CD4-positive, alpha-beta memory T cell (primary cell): ENCODE data around the gene VPS13D. TPM values are rescaled to one million over a fixed set of nuclear protein-coding genes. Genes with fewer than 3 reads are reported as not detected.
A peak's percentile ranks its signal among the peaks of the same experiment; 100 is the strongest.

Experiments used
- CTCF ChIA-PET: fragments of 350-600 bp; sonication (Branson Sonifier 250); formaldehyde crosslinking; loops from one replicate; lab custom pipeline; 2021; ENCODE audit warnings: inconsistent platforms; ENCODE audit not compliant: partially characterized antibody; lab: Charles Lee
- POLR2A ChIA-PET: fragments of 350-600 bp; sonication (Branson Sonifier 250); formaldehyde crosslinking; loops from one replicate; lab custom pipeline; 2021; ENCODE audit not compliant: partially characterized antibody; lab: Charles Lee
- DNase-seq, 5 donors: peaks; one replicate each; pipeline versions ENCODE4 v3.0.0 to v3.0.0-alpha.2; 2020 to 2022; ENCODE audit warnings: mixed read lengths in 1 of 5
- H3K27ac ChIP-seq: one replicate; pipeline ENCODE4 v1.7.0; 2013; ENCODE audit warnings: low read depth, low read length
- H3K27me3 ChIP-seq: 2 replicates; pipeline ENCODE4 v1.7.0; 2013; ENCODE audit warnings: mild to moderate bottlenecking, low read length, moderate library complexity; ENCODE audit not compliant: insufficient read depth
- H3K36me3 ChIP-seq: 2 replicates; pipeline ENCODE4 v1.7.0; 2013; ENCODE audit warnings: mild to moderate bottlenecking, low read length, moderate library complexity; ENCODE audit not compliant: insufficient read depth
- H3K4me1 ChIP-seq: 2 replicates; pipeline ENCODE4 v1.7.0; 2013; ENCODE audit warnings: mild to moderate bottlenecking, low read length, moderate library complexity; ENCODE audit not compliant: insufficient read depth
- H3K4me3 ChIP-seq, 2 donors: one replicate each; pipeline ENCODE4 v1.7.0; 2013; ENCODE audit warnings: low read length in 2 of 2, mild to moderate bottlenecking in 1 of 2
- H3K9me3 ChIP-seq, 2 donors: one replicate each; pipeline ENCODE4 v1.7.0; 2013; ENCODE audit warnings: low read length in 2 of 2, control low read depth in 1 of 2; ENCODE audit not compliant: control insufficient read depth in 1 of 2
- H3K27ac Mint-ChIP-seq, 7 donors: one replicate each; pipeline ENCODE4 v1.8.0; 2020 to 2021; ENCODE audit warnings: mixed read lengths in 7 of 7, mild to moderate bottlenecking in 6 of 7, inconsistent platforms in 3 of 7, moderate library complexity in 3 of 7
- H3K27me3 Mint-ChIP-seq, 2 donors: one replicate each; pipeline ENCODE4 v1.8.0; 2020 to 2021; ENCODE audit warnings: mixed read lengths in 2 of 2
- H3K36me3 Mint-ChIP-seq, 2 donors: one replicate each; pipeline ENCODE4 v1.8.0; 2020 to 2021; ENCODE audit warnings: mixed read lengths in 2 of 2, inconsistent platforms in 1 of 2, mild to moderate bottlenecking in 1 of 2
- H3K4me1 Mint-ChIP-seq, 4 donors: one replicate each; pipeline ENCODE4 v1.8.0; 2020 to 2021; ENCODE audit warnings: mixed read lengths in 4 of 4, mild to moderate bottlenecking in 1 of 4
- H3K4me3 Mint-ChIP-seq, 8 donors: one replicate each; pipeline ENCODE4 v1.8.0; 2020 to 2021; ENCODE audit warnings: mixed read lengths in 8 of 8, mild to moderate bottlenecking in 7 of 8, moderate library complexity in 6 of 8, inconsistent platforms in 3 of 8
- H3K9me3 Mint-ChIP-seq, 8 donors: one replicate each; pipeline ENCODE4 v1.8.0; 2020 to 2021; ENCODE audit warnings: mixed read lengths in 8 of 8, mild to moderate bottlenecking in 5 of 8, inconsistent platforms in 3 of 8, moderate library complexity in 1 of 8
- intact Hi-C: fragments of 100-400 bp; cut with micrococcal nuclease; formaldehyde crosslinking; loops from one replicate; pipeline ENCODE4 v1.15.1; 2023
- polyA plus RNA-seq, 2 donors: library from polyadenylated mRNA; unstranded; fragments of 300-500 nt; fragmentation: Illumina TruSeq; gene quantifications; one replicate each; pipeline ENCODE4 v1.2.3, GENCODE V29; 2021
- total RNA-seq, 2 experiments: library from RNA; stranded (reverse); gene quantifications; one replicate each; pipeline ENCODE4 v1.2.3, GENCODE V29; 2021

Gene VPS13D
- total and polyA plus RNA-seq, 4 experiments from 2014 or later, result 10.2 to 96.3 (median 52.5) TPM

GRCh38 chr1:12433323-12434053, 203.7 kb downstream of the VPS13D start:
- ChIA-PET CTCF (interaction anchor here (1.1 to 2.5 kb wide), 6 partner anchors 10 to 225 kb away, joined by 3 to 8 read pairs (median 4); no protein-coding TSS in a partner anchor), POLR2A (interaction anchor here (0.8 to 7.6 kb wide), 13 partner anchors 10 to 185 kb away, joined by 3 to 74 read pairs (median 4); partner anchors contain the start of gene DHRS3)
- Mint-ChIP-seq H3K4me3 (peak overlapping the region in 7 of 8 donors; percentile 42 to 83 (median 76)), H3K27ac (peak overlapping the region; percentile 83 to 94 (median 90)), H3K27me3 (no peaks in the 10 kb centered on the region), H3K36me3 (peaks cover 17 to 24% of the 10 kb centered on the region in 2 donors), H3K9me3 (peaks cover 0 to 4% (median 0%) of the 10 kb centered on the region in 8 donors), H3K4me1 (peaks cover 44 to 71% (median 50%) of the 10 kb centered on the region in 4 donors)
- Histone ChIP-seq H3K9me3 (no peaks in the 10 kb centered on the region), H3K4me3 (no peak overlapping the region), H3K36me3 (no peaks in the 10 kb centered on the region), H3K27ac (no peak overlapping the region), H3K4me1 (peaks cover 52% of the 10 kb centered on the region), H3K27me3 (no peaks in the 10 kb centered on the region)
- peak in 2 of 5 donors; percentile 7 to 14 for DNase-seq
- intact Hi-C loops, result loop anchor here (2.0 to 5.0 kb wide), 3 partner anchors 15 to 77 kb away; no protein-coding TSS in a partner anchor

GRCh38 chr1:12434174-12434573, 204.3 kb downstream of the VPS13D start:
- intact Hi-C loops, result loop anchor here (2.0 to 5.0 kb wide), 3 partner anchors 15 to 77 kb away; no protein-coding TSS in a partner anchor
- Mint-ChIP-seq H3K4me1 (peaks cover 47 to 78% (median 57%) of the 10 kb centered on the region in 4 donors), H3K4me3 (peak overlapping the region in 7 of 8 donors; percentile 42 to 83 (median 78)), H3K27ac (peak overlapping the region; percentile 83 to 94 (median 90)), H3K36me3 (peaks cover 17 to 24% of the 10 kb centered on the region in 2 donors), H3K27me3 (no peaks in the 10 kb centered on the region), H3K9me3 (peaks cover 0 to 6% (median 0%) of the 10 kb centered on the region in 8 donors)
- Histone ChIP-seq H3K4me3 (peak overlapping the region in 1 of 2 donors; percentile 9), H3K27me3 (no peaks in the 10 kb centered on the region), H3K4me1 (peaks cover 59% of the 10 kb centered on the region), H3K27ac (peak overlapping the region; percentile 4), H3K9me3 (no peaks in the 10 kb centered on the region), H3K36me3 (no peaks in the 10 kb centered on the region)
- POLR2A ChIA-PET, result interaction anchor here (0.7 to 7.6 kb wide), 12 partner anchors 15 to 184 kb away, joined by 3 to 74 read pairs (median 4); partner anchors contain the start of gene DHRS3
- peak; percentile 29 to 74 (median 41) for DNase-seq
- CTCF ChIA-PET, result interaction anchor here (1.1 to 2.5 kb wide), 6 partner anchors 11 to 225 kb away, joined by 3 to 8 read pairs (median 4); no protein-coding TSS in a partner anchor

GRCh38 chr1:12434686-12435085, 204.9 kb downstream of the VPS13D start:
- intact Hi-C loops, result loop anchor here (2.0 to 5.0 kb wide), 4 partner anchors 14 to 76 kb away; no protein-coding TSS in a partner anchor
- H3K36me3 ChIP-seq, result no peaks in the 10 kb centered on the region
- H3K27ac ChIP-seq, result peak overlapping the region; percentile 4
- no peaks in the 10 kb centered on the region for H3K27me3 ChIP-seq
- H3K9me3 Mint-ChIP-seq, result peaks cover 0 to 6% (median 0%) of the 10 kb centered on the region in 8 donors
- no peak for DNase-seq
- peaks cover 52 to 83% (median 62%) of the 10 kb centered on the region in 4 donors for H3K4me1 Mint-ChIP-seq
- peak overlapping the region in 1 of 2 donors; percentile 9 for H3K4me3 ChIP-seq
- peak overlapping the region; percentile 5 to 83 (median 77) for H3K4me3 Mint-ChIP-seq
- H3K9me3 ChIP-seq, result no peaks in the 10 kb centered on the region
- CTCF ChIA-PET, result interaction anchor here (1.1 to 2.5 kb wide), 5 partner anchors 11 to 224 kb away, joined by 3 to 8 read pairs (median 4); no protein-coding TSS in a partner anchor
- POLR2A ChIA-PET, result interaction anchor here (0.7 to 7.6 kb wide), 13 partner anchors 10 to 184 kb away, joined by 3 to 74 read pairs (median 4); partner anchors contain the start of gene DHRS3
- H3K27me3 Mint-ChIP-seq, result no peaks in the 10 kb centered on the region
- H3K4me1 ChIP-seq, result peaks cover 64% of the 10 kb centered on the region
- peak overlapping the region; percentile 83 to 94 (median 90) for H3K27ac Mint-ChIP-seq
- peaks cover 19 to 24% of the 10 kb centered on the region in 2 donors for H3K36me3 Mint-ChIP-seq

- intact Hi-C loops, result loop anchor here (2.0 to 5.0 kb wide), 3 partner anchors 13 to 75 kb away; no protein-coding TSS in a partner anchor
- Histone ChIP-seq H3K9me3 (no peaks in the 10 kb centered on the region), H3K4me3 (no peak overlapping the region), H3K36me3 (no peaks in the 10 kb centered on the region), H3K27ac (peak overlapping the region; percentile 19), H3K27me3 (no peaks in the 10 kb centered on the region), H3K4me1 (peaks cover 71% of the 10 kb centered on the region)
- peaks cover 26% of the 10 kb centered on the region in 2 donors for H3K36me3 Mint-ChIP-seq
- ChIA-PET POLR2A (interaction anchor here (0.6 to 7.6 kb wide), 10 partner anchors 11 to 182 kb away, joined by 3 to 74 read pairs (median 14); partner anchors contain the start of gene DHRS3), CTCF (interaction anchor here (1.0 to 2.5 kb wide), 3 partner anchors 13 to 42 kb away, joined by 3 to 8 read pairs (median 3); no protein-coding TSS in a partner anchor)
- peak overlapping the region in 7 of 8 donors; percentile 11 to 82 (median 65) for H3K4me3 Mint-ChIP-seq
- peaks cover 58 to 86% (median 69%) of the 10 kb centered on the region in 4 donors for H3K4me1 Mint-ChIP-seq
- DNase-seq, result peak in 1 of 5 donors; percentile 8
- peak overlapping the region; percentile 31 to 90 (median 83) for H3K27ac Mint-ChIP-seq
- peaks cover 0 to 6% (median 0%) of the 10 kb centered on the region in 8 donors for H3K9me3 Mint-ChIP-seq
- H3K27me3 Mint-ChIP-seq, result no peaks in the 10 kb centered on the region
These were observed 206.0 kb downstream of the VPS13D start for GRCh38 chr1:12435639-12436344.

- H3K36me3 ChIP-seq, result no peaks in the 10 kb centered on the region
- Mint-ChIP-seq H3K9me3 (peaks cover 0 to 6% (median 0%) of the 10 kb centered on the region in 8 donors), H3K4me3 (peak overlapping the region in 4 of 8 donors; percentile 11 to 82 (median 63)), H3K36me3 (peaks cover 26% of the 10 kb centered on the region in 2 donors), H3K27ac (peak overlapping the region; percentile 31 to 90 (median 83)), H3K27me3 (no peaks in the 10 kb centered on the region), H3K4me1 (peaks cover 58 to 85% (median 70%) of the 10 kb centered on the region in 4 donors)
- no peaks in the 10 kb centered on the region for H3K9me3 ChIP-seq
- no peaks in the 10 kb centered on the region for H3K27me3 ChIP-seq
- no peak overlapping the region for H3K4me3 ChIP-seq
- no peak for DNase-seq
- H3K4me1 ChIP-seq, result peaks cover 71% of the 10 kb centered on the region
- intact Hi-C loops, result loop anchor here (5.0 kb wide), 1 partner anchor 36 kb away; no protein-coding TSS in a partner anchor
- ChIA-PET POLR2A (interaction anchor here (1.0 to 7.6 kb wide), 7 partner anchors 13 to 182 kb away, joined by 3 to 74 read pairs (median 36); partner anchors contain the start of gene DHRS3), CTCF (interaction anchor here (1.0 to 2.5 kb wide), 3 partner anchors 14 to 41 kb away, joined by 3 to 8 read pairs (median 3); no protein-coding TSS in a partner anchor)
- H3K27ac ChIP-seq, result peak overlapping the region; percentile 19
These were observed 206.5 kb downstream of the VPS13D start for GRCh38 chr1:12436345-12436658.
